Skin of body (tissue), 1 donor: ENCODE data around the gene KCNK10. TPM values are rescaled to one million over a fixed set of nuclear protein-coding genes. Genes with fewer than 3 reads are reported as not detected.

Experiments used
- total RNA-seq: library from RNA; depleted of rRNA; stranded (reverse); fragments of >200 nt; gene quantifications from one replicate; pipeline ENCODE4 v1.2.3, GENCODE V29; 2014

KCNK10 gene
- total RNA-seq, 1 donor from 2014 or later: 0.30 TPM

Other genes starting within 250 kb of the KCNK10 start
- gene SPATA7, start 62.4 kb upstream of the KCNK10 start, total RNA-seq: 20.4 TPM
- 13.8 TPM for gene PTPN21, start 231.7 kb upstream of the KCNK10 start, total RNA-seq
- gene ZC3H14, start 239.8 kb upstream of the KCNK10 start, total RNA-seq: 46.5 TPM